ENCODE data around the gene MMP21. TPM values are rescaled to one million over a fixed set of nuclear protein-coding genes. Genes with fewer than 3 reads are reported as not detected.

MMP21 gene, protein sequence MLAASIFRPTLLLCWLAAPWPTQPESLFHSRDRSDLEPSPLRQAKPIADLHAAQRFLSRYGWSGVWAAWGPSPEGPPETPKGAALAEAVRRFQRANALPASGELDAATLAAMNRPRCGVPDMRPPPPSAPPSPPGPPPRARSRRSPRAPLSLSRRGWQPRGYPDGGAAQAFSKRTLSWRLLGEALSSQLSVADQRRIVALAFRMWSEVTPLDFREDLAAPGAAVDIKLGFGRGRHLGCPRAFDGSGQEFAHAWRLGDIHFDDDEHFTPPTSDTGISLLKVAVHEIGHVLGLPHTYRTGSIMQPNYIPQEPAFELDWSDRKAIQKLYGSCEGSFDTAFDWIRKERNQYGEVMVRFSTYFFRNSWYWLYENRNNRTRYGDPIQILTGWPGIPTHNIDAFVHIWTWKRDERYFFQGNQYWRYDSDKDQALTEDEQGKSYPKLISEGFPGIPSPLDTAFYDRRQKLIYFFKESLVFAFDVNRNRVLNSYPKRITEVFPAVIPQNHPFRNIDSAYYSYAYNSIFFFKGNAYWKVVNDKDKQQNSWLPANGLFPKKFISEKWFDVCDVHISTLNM
- total RNA-seq (2014; rRNA removed; shearing (Covaris generic); ENCODE audit: low replicate concordance) = not detected in 2 replicates

GRCh38 chr10:125775491-125776106 lies at the start of gene MMP21:
TSS of gene MMP21 (minus strand) at chr10:125775821. CDS start at chr10:125775821, 0 bp downstream.
- Histone ChIP-seq H3K27me3 (ENCODE audit: low read length) (no peaks in the 10 kb centered on the region), H3K27ac (ENCODE audit: low read length) (no peak within 1 kb of the TSS), H3K9me2 (replicated peaks; ENCODE audit: insufficient read depth, low read length) (no peaks in the 10 kb centered on the region), H4K20me1 (ENCODE audit: insufficient read depth, low read depth, low read length) (no peaks in the 10 kb centered on the region), H3K9ac (ENCODE audit: low read length) (no peak within 1 kb of the TSS), H2AFZ (ENCODE audit: low read length) (no peak within 1 kb of the TSS), H3K79me2 (ENCODE audit: low read length) (no peaks in the 10 kb centered on the region), H3K4me3 (ENCODE audit: low read length) (no peak within 1 kb of the TSS), H3K9me3 (ENCODE audit: low read length) (no peaks in the 10 kb centered on the region), H3K4me1 (ENCODE audit: low read length) (peaks cover 16% of the 10 kb centered on the region), H3K36me3 (ENCODE audit: insufficient read depth, low read length) (no peaks in the 10 kb centered on the region), H3K4me2 (ENCODE audit: low read depth, low read length, poor library complexity, severe bottlenecking) (no peak within 1 kb of the TSS)
- DNase-seq = no peak

DNA sequence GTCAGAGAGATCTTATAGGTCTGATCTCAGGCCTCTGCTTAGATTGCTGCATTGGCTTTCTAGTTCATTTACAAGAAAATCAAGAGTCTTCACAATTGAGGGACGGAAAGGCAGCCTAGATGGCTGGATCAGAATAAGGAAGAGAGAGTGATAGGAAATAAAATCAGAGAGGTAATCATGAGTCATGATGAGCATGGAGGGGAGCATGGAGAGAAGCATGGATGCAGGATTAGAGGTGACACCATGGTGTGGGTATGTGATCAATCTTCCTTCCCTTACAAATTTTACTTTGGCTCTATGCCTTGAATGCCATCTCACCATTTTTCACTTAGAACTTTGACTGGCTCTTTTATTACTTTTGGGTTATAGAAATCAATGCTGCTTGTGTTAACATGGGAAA lies 49.1 kb upstream of the MMP21 start:
- Histone ChIP-seq H2AFZ (ENCODE audit: low read length) (no peak overlapping the region), H3K27ac (ENCODE audit: low read length) (no peak overlapping the region), H3K9ac (ENCODE audit: low read length) (peak overlapping the region; percentile 83), H3K9me3 (ENCODE audit: low read length) (no peaks in the 10 kb centered on the region), H3K4me3 (ENCODE audit: low read length) (peak overlapping the region; percentile 80), H3K9me2 (replicated peaks; ENCODE audit: insufficient read depth, low read length) (no peaks in the 10 kb centered on the region), H3K79me2 (ENCODE audit: low read length) (peaks cover 63% of the 10 kb centered on the region), H3K27me3 (ENCODE audit: low read length) (no peaks in the 10 kb centered on the region), H3K4me2 (ENCODE audit: low read depth, low read length, poor library complexity, severe bottlenecking) (peak overlapping the region; percentile 98), H4K20me1 (ENCODE audit: insufficient read depth, low read depth, low read length) (peaks cover 12% of the 10 kb centered on the region), H3K36me3 (ENCODE audit: insufficient read depth, low read length) (peaks cover 36% of the 10 kb centered on the region), H3K4me1 (ENCODE audit: low read length) (peaks cover 36% of the 10 kb centered on the region)
- DNase-seq = no peak

DNA sequence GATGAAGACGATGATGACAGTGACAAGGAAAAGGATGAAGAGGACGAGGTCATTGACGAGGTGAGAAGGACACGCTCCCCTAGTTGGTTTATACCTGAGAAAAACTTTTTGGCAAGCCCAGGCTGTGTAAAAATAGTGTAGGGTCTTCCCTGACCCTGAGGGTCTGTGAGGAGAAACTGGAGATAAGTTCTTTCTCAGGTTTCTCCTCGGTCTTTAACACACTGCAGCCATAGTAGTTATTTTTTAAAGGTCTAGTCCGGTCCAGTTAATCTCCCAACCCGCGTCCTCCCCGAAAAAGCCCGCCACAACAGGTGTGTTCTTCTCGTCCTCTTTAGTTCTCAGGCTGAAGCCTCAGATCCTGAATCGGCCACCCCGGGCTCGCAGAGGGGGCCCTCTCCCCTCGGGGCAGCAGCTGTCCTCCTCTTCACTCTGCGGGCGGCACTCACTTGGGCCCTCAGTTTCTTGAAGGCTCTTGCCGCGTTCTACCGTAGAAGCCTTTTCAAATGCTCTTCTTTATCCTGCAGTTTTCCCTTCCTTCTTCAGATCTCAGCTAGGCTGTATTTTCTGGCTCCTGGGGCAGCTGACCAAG lies 48.1 kb upstream of the MMP21 start:
- Histone ChIP-seq H3K9me3 (ENCODE audit: low read length) (no peaks in the 10 kb centered on the region), H3K79me2 (ENCODE audit: low read length) (peaks cover 54% of the 10 kb centered on the region)

DNA sequence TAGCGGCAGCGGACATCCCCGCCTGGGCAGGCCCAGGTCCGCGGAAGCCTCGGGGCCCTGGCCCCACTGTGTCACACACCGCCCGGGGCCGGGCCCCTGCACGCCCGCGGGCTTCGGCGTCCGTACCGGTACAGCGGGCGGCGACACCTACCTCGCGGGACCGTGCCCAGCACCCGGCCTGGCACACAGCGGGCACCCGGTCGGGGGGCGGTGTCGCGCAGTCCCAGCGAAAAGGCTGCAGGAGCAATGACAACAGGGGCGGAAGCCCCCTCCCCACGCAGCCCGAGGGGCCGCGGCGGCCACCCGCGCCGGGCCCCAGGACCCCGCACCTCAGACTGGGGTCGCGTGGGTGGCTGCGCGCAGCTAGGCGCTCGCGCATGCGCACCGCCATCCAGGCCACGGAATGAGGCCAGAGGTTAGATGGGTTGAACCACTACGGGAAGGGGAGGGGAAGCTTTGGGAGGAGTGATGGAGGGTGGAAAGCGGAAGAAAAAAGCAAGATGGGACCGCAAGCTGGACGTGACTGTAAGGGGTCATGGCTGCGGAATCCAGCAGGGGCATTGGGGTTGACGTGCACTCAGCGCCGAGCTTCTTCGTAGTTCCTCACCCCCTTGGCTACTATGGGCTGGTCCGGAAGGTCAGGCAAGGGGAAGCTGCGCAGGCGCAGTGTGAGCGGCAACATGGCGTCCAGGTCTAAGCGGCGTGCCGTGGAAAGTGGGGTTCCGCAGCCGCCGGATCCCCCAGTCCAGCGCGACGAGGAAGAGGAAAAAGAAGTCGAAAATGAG lies 47.4 kb upstream of the MMP21 start, which contains the start of the genes BCCIP and UROS:
Gene BCCIP (plus strand): TSS at position 669 of the 785 bp plus-strand sequence. CDS start 12 bp downstream, at position 681.
Gene UROS (minus strand): TSS at position 381 of the 785 bp plus-strand sequence. CDS start 6,759 bp downstream, outside the sequence.
- Histone ChIP-seq H3K9ac (ENCODE audit: low read length) (peak within 1 kb of the TSS; percentile 83), H4K20me1 (ENCODE audit: insufficient read depth, low read depth, low read length) (peaks cover 9% of the 10 kb centered on the region), H3K4me2 (ENCODE audit: low read depth, low read length, poor library complexity, severe bottlenecking) (peak within 1 kb of the TSS; percentile 98), H2AFZ (ENCODE audit: low read length) (peak within 1 kb of the TSS; percentile 95), H3K27ac (ENCODE audit: low read length) (peak within 1 kb of the TSS; percentile 65), H3K9me3 (ENCODE audit: low read length) (no peaks in the 10 kb centered on the region), H3K36me3 (ENCODE audit: insufficient read depth, low read length) (peaks cover 19% of the 10 kb centered on the region; the same call in 1 of the 2 replicates), H3K4me1 (ENCODE audit: low read length) (peaks cover 36% of the 10 kb centered on the region), H3K4me3 (ENCODE audit: low read length) (peak within 1 kb of the TSS; percentile 80), H3K27me3 (ENCODE audit: low read length) (no peaks in the 10 kb centered on the region), H3K9me2 (replicated peaks; ENCODE audit: insufficient read depth, low read length) (no peaks in the 10 kb centered on the region), H3K79me2 (ENCODE audit: low read length) (peaks cover 47% of the 10 kb centered on the region)
- DNase-seq = peak; percentile 96

More for the DNA sequence above, 48.1 kb upstream of the MMP21 start:
- Histone ChIP-seq H3K27ac (ENCODE audit: low read length) (peak overlapping the region; percentile 7; the same call in 1 of the 2 replicates), H3K4me2 (ENCODE audit: low read depth, low read length, poor library complexity, severe bottlenecking) (peak overlapping the region; percentile 98), H3K9me2 (replicated peaks; ENCODE audit: insufficient read depth, low read length) (no peaks in the 10 kb centered on the region), H3K27me3 (ENCODE audit: low read length) (no peaks in the 10 kb centered on the region), H3K4me1 (ENCODE audit: low read length) (peaks cover 36% of the 10 kb centered on the region), H3K36me3 (ENCODE audit: insufficient read depth, low read length) (peaks cover 26% of the 10 kb centered on the region; the same call in 1 of the 2 replicates), H3K4me3 (ENCODE audit: low read length) (peak overlapping the region; percentile 80), H4K20me1 (ENCODE audit: insufficient read depth, low read depth, low read length) (peaks cover 9% of the 10 kb centered on the region), H3K9ac (ENCODE audit: low read length) (peak overlapping the region; percentile 83), H2AFZ (ENCODE audit: low read length) (peak overlapping the region; percentile 95; the same call in 1 of the 2 replicates)
- peak; percentile 52 for DNase-seq

DNA sequence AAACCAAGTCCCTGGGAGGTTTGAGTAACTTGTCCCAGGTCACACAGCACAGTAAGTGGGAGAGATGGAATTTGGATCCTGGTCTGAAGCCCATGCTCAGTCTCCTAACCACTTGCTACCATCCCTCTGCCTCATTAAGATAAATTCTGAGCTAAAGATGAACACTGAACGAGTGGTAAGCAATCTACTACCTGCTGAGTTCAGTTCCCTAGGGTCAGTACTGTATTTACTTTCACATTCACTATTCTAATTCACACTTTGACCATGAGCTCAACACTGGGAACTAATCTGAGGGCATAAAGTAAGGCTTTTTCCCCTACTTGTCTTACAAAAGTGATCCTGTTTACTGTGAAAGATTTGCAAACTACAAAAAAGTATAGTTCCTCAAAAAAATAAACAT lies 45.1 kb upstream of the MMP21 start:
- Histone ChIP-seq H3K9ac (ENCODE audit: low read length) (no peak overlapping the region), H3K4me1 (ENCODE audit: low read length) (peaks cover 31% of the 10 kb centered on the region), H2AFZ (ENCODE audit: low read length) (no peak overlapping the region), H3K9me2 (replicated peaks; ENCODE audit: insufficient read depth, low read length) (no peaks in the 10 kb centered on the region), H3K27me3 (ENCODE audit: low read length) (no peaks in the 10 kb centered on the region), H3K27ac (ENCODE audit: low read length) (no peak overlapping the region), H3K79me2 (ENCODE audit: low read length) (peaks cover 24% of the 10 kb centered on the region), H3K9me3 (ENCODE audit: low read length) (no peaks in the 10 kb centered on the region), H3K4me2 (ENCODE audit: low read depth, low read length, poor library complexity, severe bottlenecking) (peak overlapping the region; percentile 98), H3K36me3 (ENCODE audit: insufficient read depth, low read length) (no peaks in the 10 kb centered on the region), H3K4me3 (ENCODE audit: low read length) (no peak overlapping the region), H4K20me1 (ENCODE audit: insufficient read depth, low read depth, low read length) (peaks cover 9% of the 10 kb centered on the region)
- no peak for DNase-seq

GRCh38 chr10:125817337-125817946 lies 41.8 kb upstream of the MMP21 start:
- H3K79me2 ChIP-seq (ENCODE audit: low read length) = no peaks in the 10 kb centered on the region; the same call in 1 of the 2 replicates
- H3K27me3 ChIP-seq (ENCODE audit: low read length) = no peaks in the 10 kb centered on the region
- peaks cover 17% of the 10 kb centered on the region for H3K4me1 ChIP-seq (ENCODE audit: low read length)
- H3K4me3 ChIP-seq (ENCODE audit: low read length) = no peak overlapping the region
- no peaks in the 10 kb centered on the region for H3K9me3 ChIP-seq (ENCODE audit: low read length)
- H2AFZ ChIP-seq (ENCODE audit: low read length) = no peak overlapping the region
- H3K9ac ChIP-seq (ENCODE audit: low read length) = no peak overlapping the region
- H3K4me2 ChIP-seq (ENCODE audit: low read depth, low read length, poor library complexity, severe bottlenecking) = no peak overlapping the region
- peaks cover 14% of the 10 kb centered on the region; the same call in 1 of the 2 replicates for H3K36me3 ChIP-seq (ENCODE audit: insufficient read depth, low read length)
- H4K20me1 ChIP-seq (ENCODE audit: insufficient read depth, low read depth, low read length) = no peaks in the 10 kb centered on the region
- no peaks in the 10 kb centered on the region for H3K9me2 ChIP-seq (replicated peaks; ENCODE audit: insufficient read depth, low read length)
- no peak overlapping the region for H3K27ac ChIP-seq (ENCODE audit: low read length)
- DNase-seq = no peak

DNA sequence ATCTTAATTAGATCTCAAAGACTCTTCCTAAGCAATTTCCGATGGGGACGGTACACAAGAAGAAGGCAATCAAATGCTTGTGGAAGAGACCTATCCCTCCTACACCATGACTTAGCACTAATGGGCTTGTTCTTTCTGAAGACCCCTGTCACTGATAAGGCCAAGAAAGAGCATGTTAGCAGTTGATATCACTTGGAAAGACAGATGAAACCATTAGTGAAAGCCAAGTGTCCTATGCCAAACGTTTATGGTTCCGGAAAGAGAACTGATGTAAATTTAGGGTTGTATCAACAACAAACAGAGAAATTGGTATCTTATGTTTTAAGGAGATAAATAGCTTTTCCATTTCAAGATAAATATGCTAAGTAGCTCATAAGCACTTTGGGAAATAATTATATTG lies 40.9 kb upstream of the MMP21 start:
- H3K4me1 ChIP-seq (ENCODE audit: low read length) = peaks cover 10% of the 10 kb centered on the region

More for the DNA sequence above, 40.9 kb upstream of the MMP21 start:
- Histone ChIP-seq H3K79me2 (ENCODE audit: low read length) (no peaks in the 10 kb centered on the region), H3K4me3 (ENCODE audit: low read length) (no peak overlapping the region), H3K9me3 (ENCODE audit: low read length) (no peaks in the 10 kb centered on the region), H3K4me2 (ENCODE audit: low read depth, low read length, poor library complexity, severe bottlenecking) (no peak overlapping the region), H3K9ac (ENCODE audit: low read length) (no peak overlapping the region), H3K27ac (ENCODE audit: low read length) (no peak overlapping the region), H3K27me3 (ENCODE audit: low read length) (no peaks in the 10 kb centered on the region), H3K9me2 (replicated peaks; ENCODE audit: insufficient read depth, low read length) (no peaks in the 10 kb centered on the region), H2AFZ (ENCODE audit: low read length) (no peak overlapping the region), H3K36me3 (ENCODE audit: insufficient read depth, low read length) (peaks cover 21% of the 10 kb centered on the region), H4K20me1 (ENCODE audit: insufficient read depth, low read depth, low read length) (no peaks in the 10 kb centered on the region)
- DNase-seq = no peak

All from Karpas-422 (cell line).